K562 (cell line): ENCODE measurements around the gene NLGN3.

Experiments
- NR0B1 ChIP-seq: fragments of 450-650 bp; IDR thresholded peaks from one replicate; pipeline ENCODE4 v1.6.1; 2018; ENCODE audit warnings: mild to moderate bottlenecking, moderate library complexity; ENCODE audit not compliant: partially characterized antibody
- POLR2G ChIP-seq: fragments of 200-400 bp; formaldehyde crosslinking; IDR thresholded peaks from 2 replicates; pipeline ENCODE4 v1.6.1; 2017; ENCODE audit warnings: low read depth, mild to moderate bottlenecking, antibody characterized with exemption, low read length, moderate library complexity
- RB1 ChIP-seq: fragments of 450-650 bp; IDR thresholded peaks from 2 replicates; pipeline ENCODE4 v1.6.1; 2017; ENCODE audit warnings: low read depth, mild to moderate bottlenecking
- TF ChIP-seq, protein P1 (sequence below), 2 experiments: fragments of 450-650 bp in 1 of 2; sonication (generic) in 1 of 2; formaldehyde crosslinking; conservative IDR thresholded peaks; 2 replicates each; pipeline versions ENCODE4 v1.4.0 to v1.8.1; 2020 to 2022; ENCODE audit warnings: mild to moderate bottlenecking in 1 of 2, missing genetic modification reagents in 1 of 2

DNA sequence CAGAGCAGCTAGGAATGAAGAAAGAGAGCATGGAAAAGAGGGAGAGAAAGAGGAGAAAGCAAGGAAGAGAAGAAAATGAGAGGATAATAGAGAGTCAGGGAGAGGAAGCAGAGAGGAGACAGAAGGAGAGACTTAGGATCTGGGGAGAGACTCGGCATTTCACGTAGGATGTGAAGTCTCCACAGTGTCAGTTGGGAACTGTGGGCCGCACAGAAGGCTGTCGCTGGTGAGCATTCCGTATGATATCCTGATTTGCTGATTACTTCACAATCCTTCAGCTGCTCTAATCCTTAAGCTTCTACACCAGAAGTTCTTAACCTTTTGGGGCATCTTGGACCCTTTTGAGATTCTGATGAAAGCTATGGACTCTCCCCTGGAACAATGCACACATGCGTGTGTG lies 14.0 kb downstream of the NLGN3 start:
- no peak for TF ChIP-seq POLR2G
- no peak for TF ChIP-seq RB1
- TF ChIP-seq, protein P1, sequence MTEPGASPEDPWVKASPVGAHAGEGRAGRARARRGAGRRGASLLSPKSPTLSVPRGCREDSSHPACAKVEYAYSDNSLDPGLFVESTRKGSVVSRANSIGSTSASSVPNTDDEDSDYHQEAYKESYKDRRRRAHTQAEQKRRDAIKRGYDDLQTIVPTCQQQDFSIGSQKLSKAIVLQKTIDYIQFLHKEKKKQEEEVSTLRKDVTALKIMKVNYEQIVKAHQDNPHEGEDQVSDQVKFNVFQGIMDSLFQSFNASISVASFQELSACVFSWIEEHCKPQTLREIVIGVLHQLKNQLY (CRISPR knock-in tag; conservative IDR thresholded peaks at IDR 0.05), result no peak
- no peak for TF ChIP-seq NR0B1
